ENCODE measurements around the gene C12orf42. TPM values are rescaled to one million over a fixed set of nuclear protein-coding genes. Genes with fewer than 3 reads are reported as not detected.

The C12orf42 gene
- not detected in 2 replicates for total RNA-seq (2021)
- long read RNA-seq, result 0 reads

DNA sequence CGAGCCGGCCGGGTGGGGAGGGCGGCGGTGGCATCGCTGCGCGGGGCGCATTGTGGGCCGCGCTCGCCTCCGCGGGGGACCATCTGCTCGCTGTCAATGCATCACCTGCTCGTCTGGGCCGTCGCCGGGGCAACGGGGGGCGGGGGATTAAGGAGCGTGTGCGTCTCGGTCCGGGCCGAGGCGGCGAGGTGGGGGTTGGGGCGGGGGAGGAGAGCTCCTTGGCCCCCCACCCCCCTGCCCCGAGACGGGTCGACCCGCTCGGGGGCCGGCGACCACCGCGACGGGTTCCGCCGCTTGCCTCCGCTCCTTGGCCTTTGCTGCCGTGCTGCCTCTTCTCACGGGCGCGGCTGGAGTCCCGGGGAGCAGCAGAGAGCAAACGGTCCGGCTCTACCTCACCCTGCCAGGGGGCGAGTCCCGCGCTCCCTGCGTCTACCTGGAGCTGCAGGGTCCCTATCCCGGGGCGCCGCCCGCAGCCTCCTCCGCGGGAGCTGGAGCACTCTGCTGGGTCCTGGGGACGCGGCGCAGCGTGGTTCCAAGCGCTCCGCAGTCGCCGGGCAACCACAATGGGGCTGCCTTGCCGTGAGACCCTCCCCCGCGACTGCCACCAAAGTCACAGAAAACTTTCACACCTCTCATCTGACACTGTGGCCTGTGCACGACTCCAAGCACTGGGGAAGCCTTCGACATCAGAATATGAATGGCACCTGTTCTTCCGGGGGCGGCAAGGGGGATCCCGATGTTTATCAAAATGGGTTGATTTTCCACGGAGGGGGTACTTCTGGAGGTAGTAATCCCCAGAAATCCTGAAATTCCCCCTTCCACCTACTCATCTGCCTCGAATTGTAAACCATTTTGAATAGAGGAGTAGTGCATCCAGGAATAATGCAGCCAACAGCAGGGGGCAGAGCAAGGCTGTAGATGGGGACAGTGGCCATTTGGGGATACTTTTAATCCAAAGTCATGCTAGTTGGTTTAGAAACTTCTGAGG, at the start of gene C12orf42:
Gene C12orf42 (minus strand): TSS at position 500 of the 988 bp plus-strand sequence. CDS start 17,542 bp downstream, outside the sequence.
- no CpG with 5 or more reads among the region's 77 CpGs for WGBS (ENCODE audit: extremely low coverage, insufficient read length, low lambda C conversion rate)
- H3K36me3 Mint-ChIP-seq (ENCODE audit: insufficient read depth in 1 of 3, low read depth in 3 of 3), result no peaks in the 10 kb centered on the region; a peak in 2 of 7 replicates
- Histone ChIP-seq H3K4me1 (ENCODE audit: insufficient read depth, low read length) (no peaks in the 10 kb centered on the region; the same call in 1 of the 2 replicates), H4K5ac (ENCODE audit: insufficient read length, low read depth, low read length) (no peak within 1 kb of the TSS), H2BK12ac (ENCODE audit: insufficient read length, low read depth, low read length) (no peak within 1 kb of the TSS), H3K4me2 (ENCODE audit: insufficient read depth, insufficient read length, low read length) (peak within 1 kb of the TSS; percentile 78), H3K9me3 (ENCODE audit: control insufficient read depth, low read depth, low read length) (no peaks in the 10 kb centered on the region), H3K27me3 (ENCODE audit: insufficient read depth, low read length) (no peaks in the 10 kb centered on the region), H3K27ac (ENCODE audit: insufficient read length, low read depth, low read length) (no peak within 1 kb of the TSS), H3T11ph (ENCODE audit: low read length) (no peak within 1 kb of the TSS), H2BK15ac (ENCODE audit: low read depth, low read length) (no peak within 1 kb of the TSS), H3K9ac (ENCODE audit: extremely low read depth, insufficient read length, low read length) (no peak within 1 kb of the TSS), H2BK120ac (ENCODE audit: low read depth, low read length, poor library complexity, severe bottlenecking) (no peak within 1 kb of the TSS), H3K23ac (ENCODE audit: insufficient read length, low read depth, low read length) (no peak within 1 kb of the TSS), H3K4ac (ENCODE audit: low read depth, low read length) (no peak within 1 kb of the TSS), H3K18ac (ENCODE audit: insufficient read length, low read depth, low read length) (no peak within 1 kb of the TSS), H4K20me1 (ENCODE audit: control insufficient read depth, insufficient read depth, insufficient read length) (no peaks in the 10 kb centered on the region), H2AFZ (ENCODE audit: low read length) (peak within 1 kb of the TSS; percentile 82), H4K91ac (ENCODE audit: insufficient read length, low read depth, low read length) (no peak within 1 kb of the TSS), H4K8ac (replicated peaks; ENCODE audit: insufficient read length, low read depth, low read length) (no peak within 1 kb of the TSS), H3K79me2 (ENCODE audit: insufficient read depth, low read length) (no peaks in the 10 kb centered on the region), H2BK20ac (ENCODE audit: low read depth, low read length, poor library complexity, severe bottlenecking) (no peak within 1 kb of the TSS), H3K56ac (ENCODE audit: insufficient read length, low read depth, low read length) (no peak within 1 kb of the TSS), H3K79me1 (ENCODE audit: insufficient read depth, low read depth, low read length, poor library complexity, severe bottlenecking) (no peaks in the 10 kb centered on the region), H2AK5ac (ENCODE audit: insufficient read length, low read length) (no peak within 1 kb of the TSS), H3K23me2 (ENCODE audit: insufficient read length, low read depth, low read length, poor library complexity, severe bottlenecking) (peaks cover 6% of the 10 kb centered on the region), H3K14ac (ENCODE audit: insufficient read depth, low read length) (no peak within 1 kb of the TSS), H2BK5ac (ENCODE audit: insufficient read length, low read length) (no peak within 1 kb of the TSS)
- H3K27ac Mint-ChIP-seq, result no peak within 1 kb of the TSS; a peak in 1 of 7 replicates
- peak within 1 kb of the TSS; percentile 69 to 91 for H3K4me3 Mint-ChIP-seq
- peaks cover 49% of the 10 kb centered on the region for H3K27me3 Mint-ChIP-seq (ENCODE audit: low read depth)
- TF ChIP-seq, protein P1, sequence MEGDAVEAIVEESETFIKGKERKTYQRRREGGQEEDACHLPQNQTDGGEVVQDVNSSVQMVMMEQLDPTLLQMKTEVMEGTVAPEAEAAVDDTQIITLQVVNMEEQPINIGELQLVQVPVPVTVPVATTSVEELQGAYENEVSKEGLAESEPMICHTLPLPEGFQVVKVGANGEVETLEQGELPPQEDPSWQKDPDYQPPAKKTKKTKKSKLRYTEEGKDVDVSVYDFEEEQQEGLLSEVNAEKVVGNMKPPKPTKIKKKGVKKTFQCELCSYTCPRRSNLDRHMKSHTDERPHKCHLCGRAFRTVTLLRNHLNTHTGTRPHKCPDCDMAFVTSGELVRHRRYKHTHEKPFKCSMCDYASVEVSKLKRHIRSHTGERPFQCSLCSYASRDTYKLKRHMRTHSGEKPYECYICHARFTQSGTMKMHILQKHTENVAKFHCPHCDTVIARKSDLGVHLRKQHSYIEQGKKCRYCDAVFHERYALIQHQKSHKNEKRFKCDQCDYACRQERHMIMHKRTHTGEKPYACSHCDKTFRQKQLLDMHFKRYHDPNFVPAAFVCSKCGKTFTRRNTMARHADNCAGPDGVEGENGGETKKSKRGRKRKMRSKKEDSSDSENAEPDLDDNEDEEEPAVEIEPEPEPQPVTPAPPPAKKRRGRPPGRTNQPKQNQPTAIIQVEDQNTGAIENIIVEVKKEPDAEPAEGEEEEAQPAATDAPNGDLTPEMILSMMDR (conservative IDR thresholded peaks at IDR 0.05), result peak; percentile 49; the same call in 2 of the 3 replicates
- no peaks in the 10 kb centered on the region; a peak in 2 of 5 replicates for H3K9me3 Mint-ChIP-seq
- peaks cover 27% of the 10 kb centered on the region in 2 experiments for H3K4me1 Mint-ChIP-seq
- peak; percentile 73 for DNase-seq
